Activated CD8-positive, alpha-beta memory T cell treated with anti-CD3 and anti-CD28 coated beads for 24 hours (primary cell): ENCODE measurements around the gene ACTR1B.
A peak's percentile ranks its signal among the peaks of the same experiment; 100 is the strongest.
"Not testable (repeated sequence)": the region's sequence is repeated elsewhere in the genome, so short reads cannot be mapped to it uniquely, and the experiment has no call there.

ENCODE experiments used
- DNase-seq: peaks from one replicate; pipeline ENCODE4 v3.0.0-alpha.2; 2020

Gene ACTR1B

GRCh38 chr2:97688062-97688827, 24.4 kb upstream of the ACTR1B start:
- no peak for DNase-seq

GRCh38 chr2:97687235-97687634, 23.4 kb upstream of the ACTR1B start:
- not testable (repeated sequence) for DNase-seq

DNA sequence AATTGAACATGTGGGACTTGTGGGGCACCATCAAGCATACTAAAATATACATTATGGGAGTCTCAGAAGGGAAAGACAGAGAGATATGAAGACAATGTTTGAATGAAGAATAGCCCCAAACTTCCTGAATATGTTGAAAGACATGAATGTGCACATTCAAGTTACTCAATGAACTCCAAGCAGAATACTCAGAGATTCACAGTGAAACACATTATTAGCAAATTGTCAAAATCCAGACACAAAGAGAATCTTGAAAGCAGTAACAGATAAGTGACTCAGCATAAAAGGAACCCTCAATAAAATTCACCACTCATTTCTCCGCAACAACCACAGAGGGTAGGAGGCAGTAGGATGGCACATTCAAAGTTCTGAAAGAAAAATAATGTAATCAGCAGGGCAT, 14.5 kb upstream of the ACTR1B start:
- no peak for DNase-seq

- DNase-seq = no peak
Observed at GRCh38 chr2:97677480-97677879, 13.6 kb upstream of the ACTR1B start.

DNA sequence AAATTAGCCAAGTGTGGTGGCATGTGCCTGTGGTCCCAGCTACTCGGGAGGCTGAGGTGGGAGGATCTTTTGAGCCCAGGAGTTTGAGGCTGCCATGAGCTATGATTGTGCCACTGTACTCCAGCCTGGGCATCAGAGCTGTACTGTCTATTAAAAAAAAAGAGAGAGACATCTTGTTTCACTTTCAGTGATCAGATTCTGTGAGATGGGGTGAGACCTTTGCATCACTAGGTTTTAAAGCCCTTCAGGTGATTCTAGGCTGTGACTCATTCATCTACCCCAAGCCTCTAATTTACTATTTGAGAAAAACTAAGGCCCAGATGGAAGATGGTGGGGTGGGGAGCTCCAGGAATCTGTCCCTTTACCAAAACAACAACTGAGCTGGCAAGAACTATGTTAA, 12.8 kb upstream of the ACTR1B start:
- DNase-seq = no peak

- no peak for DNase-seq
Observed at GRCh38 chr2:97675430-97676113, 11.7 kb upstream of the ACTR1B start.

- no peak for DNase-seq
Observed at GRCh38 chr2:97673915-97674283, 10.1 kb upstream of the ACTR1B start.

DNA sequence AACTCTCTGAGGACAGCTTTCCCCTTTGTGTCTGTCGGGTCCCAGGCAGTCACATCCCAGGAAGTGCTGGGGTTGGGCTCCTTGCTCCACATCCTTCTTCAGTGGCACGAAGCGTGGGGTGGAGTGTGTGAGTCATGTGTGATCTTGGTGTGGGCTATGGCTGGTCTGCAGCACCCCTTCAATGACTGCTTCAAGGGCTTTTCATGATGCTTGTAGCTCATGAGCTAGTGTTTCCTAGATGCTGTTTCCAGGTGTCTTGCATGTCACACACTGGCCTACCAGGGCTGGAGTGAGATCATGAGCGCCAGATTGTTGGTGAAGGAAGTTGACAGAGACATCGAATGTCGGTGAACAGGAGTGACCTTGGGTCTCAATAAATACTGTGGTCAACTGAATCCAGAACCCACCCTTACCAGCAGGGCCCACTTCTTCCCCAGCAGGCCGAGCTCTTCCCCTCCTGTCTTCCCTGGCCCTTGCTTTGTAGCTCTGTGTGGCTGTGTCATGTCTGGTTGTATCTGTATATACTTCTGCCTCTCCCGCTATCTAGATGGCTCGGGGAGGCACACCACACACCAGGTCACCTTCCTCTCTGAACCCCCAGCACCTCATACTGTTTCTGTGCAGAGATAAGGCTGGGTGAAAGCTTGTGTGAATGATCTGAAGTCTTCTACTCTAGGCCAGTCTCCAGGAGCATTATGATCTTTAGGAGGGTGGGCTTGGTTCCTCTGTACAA, 9.5 kb upstream of the ACTR1B start:
- no peak for DNase-seq

DNA sequence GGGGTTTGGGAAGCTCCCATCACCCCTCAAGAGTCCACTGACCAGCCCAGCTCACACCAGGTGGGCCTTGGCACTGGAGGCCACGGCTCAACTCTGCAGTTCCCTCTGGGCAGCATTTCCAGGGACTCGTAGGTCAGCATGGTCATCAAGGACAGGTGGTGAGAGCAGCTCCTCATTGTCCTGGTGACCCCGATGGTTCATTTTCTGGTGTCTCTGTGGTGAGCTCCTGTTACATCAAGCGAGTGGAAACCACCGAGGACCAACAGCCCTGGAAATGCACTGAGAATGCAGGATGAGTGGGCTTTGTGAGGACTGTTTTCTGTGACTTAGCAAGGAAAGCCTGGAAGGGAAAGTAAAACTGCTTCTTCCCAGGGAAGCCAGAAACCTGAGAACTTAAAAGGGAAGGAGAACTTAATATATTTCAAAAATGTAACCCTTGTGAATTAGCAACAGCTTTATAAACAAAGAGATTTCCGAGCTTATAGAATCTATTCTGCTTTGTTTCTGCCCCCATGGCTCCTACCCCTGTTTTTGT, 8.8 kb upstream of the ACTR1B start:
- not testable (repeated sequence) for DNase-seq

DNA sequence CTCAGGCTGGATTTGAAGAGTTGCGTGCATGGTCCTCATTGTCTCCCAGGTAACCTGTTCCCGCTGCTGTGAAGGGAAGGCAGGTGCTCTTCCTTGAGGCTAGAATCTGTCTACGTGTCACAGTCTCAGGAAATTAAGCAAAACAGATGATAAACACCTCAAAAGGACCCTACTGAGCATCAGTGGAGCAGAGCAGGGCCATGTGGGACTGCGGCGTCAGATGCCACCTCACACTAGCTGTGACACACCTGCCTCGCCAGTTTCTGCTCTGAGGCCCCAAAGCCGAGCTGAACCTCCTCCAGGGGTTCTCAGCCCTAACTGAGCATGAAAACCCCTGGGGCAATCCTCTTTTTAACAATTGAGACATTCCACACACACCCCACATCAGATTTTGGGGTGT, 7.7 kb upstream of the ACTR1B start:
- DNase-seq = no peak

DNA sequence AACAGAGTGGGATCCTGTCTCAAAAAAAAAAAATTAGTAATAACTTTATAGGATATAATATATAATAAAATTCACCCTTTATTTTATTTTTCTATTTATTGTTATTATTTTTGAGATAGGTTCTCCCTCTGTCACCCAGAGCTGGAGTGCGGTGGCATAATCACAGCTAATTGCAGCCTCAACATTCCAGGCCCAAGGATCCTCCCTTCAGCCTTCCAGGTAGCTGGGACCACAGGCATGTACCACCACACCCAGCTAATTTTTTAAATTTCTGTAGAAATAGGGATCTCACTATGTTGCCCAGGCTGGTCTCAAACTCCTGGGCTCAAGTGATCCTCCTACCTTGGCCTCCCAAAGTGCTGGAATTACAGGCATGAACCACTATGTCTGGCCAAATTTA, 6.6 kb upstream of the ACTR1B start:
- no peak for DNase-seq

- DNase-seq = peak; percentile 48
Observed at GRCh38 chr2:97669448-97669847, 5.6 kb upstream of the ACTR1B start, which contains the start of gene C2orf92. Gene C2orf92 (plus strand): TSS chr2:97669713. CDS start chr2:97669789, 76 bp downstream.

DNA sequence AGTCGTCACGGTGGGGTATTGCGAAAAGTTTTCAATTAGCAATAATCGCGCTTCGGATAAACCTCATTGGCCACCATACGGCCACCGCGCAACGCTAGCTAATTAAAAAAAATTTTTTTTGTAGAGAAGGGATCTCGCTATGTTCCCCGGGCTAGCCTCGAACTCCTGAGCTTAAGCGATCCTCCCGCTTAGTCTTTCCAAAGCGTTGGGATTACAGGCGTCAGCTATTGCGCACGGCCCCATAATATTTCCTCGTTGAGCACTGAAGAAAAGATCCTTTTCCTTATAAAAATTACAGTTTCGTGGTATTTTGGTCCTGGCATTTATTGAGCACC, 759 bp upstream of the ACTR1B start:
- no peak for DNase-seq

DNA sequence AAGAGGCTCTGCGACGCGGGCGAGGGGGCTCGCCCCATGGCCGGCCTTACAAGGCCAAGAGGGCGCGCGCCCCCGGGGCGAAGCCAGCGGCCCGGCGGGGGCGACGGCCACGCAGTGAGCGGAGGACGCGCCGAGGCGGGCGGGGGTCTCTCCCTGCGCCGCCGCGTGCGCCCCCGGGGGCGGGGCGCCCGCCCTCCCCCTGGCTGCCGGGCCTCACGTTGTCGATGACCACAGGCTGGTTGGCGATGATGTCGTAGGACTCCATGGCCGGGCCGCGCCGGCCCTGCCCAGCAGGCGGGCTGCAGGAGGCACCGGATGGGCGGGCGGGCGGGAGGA, 250 bp downstream of the ACTR1B start:
- no peak for DNase-seq

DNA sequence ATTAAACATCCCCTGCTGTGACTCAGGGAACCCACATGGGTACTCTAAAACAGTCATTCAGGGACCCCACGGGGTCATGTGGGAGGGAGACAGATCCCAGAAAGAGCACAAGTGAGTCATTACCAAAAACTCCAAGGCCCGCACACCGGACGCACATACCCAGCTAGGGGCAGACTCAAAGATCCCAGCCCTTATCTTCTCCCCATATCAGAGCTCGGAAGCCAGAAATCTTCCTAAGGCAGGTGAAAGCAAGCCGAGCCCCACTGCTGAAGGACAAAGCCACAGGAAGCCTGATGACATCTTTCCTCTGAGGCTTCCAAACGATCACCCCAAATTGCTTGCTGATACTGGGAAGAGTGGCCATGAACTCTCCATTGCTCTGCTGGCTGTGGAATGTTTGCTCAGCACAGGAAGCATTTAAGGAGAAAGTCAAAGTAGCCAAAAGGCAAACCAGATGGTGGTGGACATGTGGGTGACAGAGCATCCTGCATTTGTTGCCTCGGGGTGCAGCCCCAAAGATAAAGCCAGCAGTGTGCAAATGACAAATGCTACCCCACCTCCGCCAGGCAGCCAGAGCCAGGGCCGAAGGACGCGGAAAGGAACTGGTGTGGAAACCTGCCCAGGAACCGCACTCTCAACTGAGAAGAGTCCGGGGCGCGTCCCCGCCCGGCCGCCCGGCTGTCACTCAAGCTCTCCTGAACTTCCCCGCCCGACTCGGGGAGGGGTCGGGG, 784 bp downstream of the ACTR1B start:
- peak; percentile 88 for DNase-seq

- no peak for DNase-seq
Observed at GRCh38 chr2:97662386-97662894, 1.4 kb downstream of the ACTR1B start.

- no peak for DNase-seq
Observed at GRCh38 chr2:97661927-97662326, 1.9 kb downstream of the ACTR1B start.

- DNase-seq = no peak
Observed at GRCh38 chr2:97660775-97661389, 3.0 kb downstream of the ACTR1B start.

- no peak for DNase-seq
Observed at GRCh38 chr2:97660044-97660774, 3.6 kb downstream of the ACTR1B start.

DNA sequence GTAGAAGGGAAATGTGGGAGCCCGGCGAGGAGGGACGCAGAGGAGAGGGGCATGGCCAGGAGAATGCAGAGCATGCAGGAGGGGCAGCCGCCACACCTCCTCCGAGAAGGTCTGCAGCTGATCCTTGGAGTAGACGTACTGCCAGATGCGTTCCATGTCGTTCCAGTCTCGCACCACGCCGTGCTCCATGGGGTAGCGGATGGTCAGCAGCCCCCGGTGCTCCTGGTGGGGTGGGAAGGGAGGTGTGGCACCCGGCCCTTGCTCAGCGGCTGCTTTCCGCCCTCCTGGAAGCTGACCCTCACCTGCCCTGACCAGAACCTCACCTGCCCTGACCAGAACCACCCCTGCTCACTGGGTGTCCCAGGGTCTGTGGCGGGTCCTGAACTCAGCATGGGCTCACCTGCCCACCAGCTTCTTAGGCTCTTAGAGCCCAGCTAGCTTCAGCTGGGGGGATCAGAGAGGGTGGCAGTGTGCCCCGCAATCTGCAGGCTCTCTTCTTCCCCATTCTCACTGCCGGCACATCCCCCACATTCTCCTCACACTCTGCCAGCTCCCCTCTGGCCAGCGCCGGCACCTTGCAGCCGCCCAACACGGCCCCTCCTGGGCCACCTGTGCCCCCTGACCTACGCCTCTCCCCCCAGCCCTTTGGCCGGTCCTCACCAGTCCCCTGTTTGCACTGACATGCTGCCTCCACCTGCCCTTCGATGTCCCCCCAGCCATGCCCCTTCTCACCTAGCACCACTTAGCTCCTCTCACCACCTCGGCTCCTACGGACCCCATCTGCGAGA, 4.4 kb downstream of the ACTR1B start:
- DNase-seq = no peak

GRCh38 chr2:97658691-97659157, 5.1 kb downstream of the ACTR1B start:
- DNase-seq = no peak
